Activated CD4-positive, alpha-beta memory T cell treated with anti-CD3 and anti-CD28 coated beads, Interleukin-2, amount 10 ng/mL, durations not matched to agents 7 days and 5 days (primary cell): Measurements from ENCODE around the gene NR3C2. TPM values are rescaled to one million over a fixed set of nuclear protein-coding genes. Genes with fewer than 3 reads are reported as not detected.

Experiments
- CTCF ChIA-PET: fragments of 350-600 bp; sonication (Branson Sonifier 250); formaldehyde crosslinking; loops from one replicate; lab custom pipeline; 2021; ENCODE audit warnings: antibody characterized with exemption, inconsistent platforms; lab: Charles Lee
- POLR2A ChIA-PET: fragments of 350-600 bp; sonication (Branson Sonifier 250); formaldehyde crosslinking; loops from one replicate; lab custom pipeline; 2021; ENCODE audit warnings: antibody characterized with exemption; lab: Charles Lee
- DNase-seq: peaks from one replicate; pipeline ENCODE4 v3.0.0-alpha.2; 2020
- H3K27ac Mint-ChIP-seq: one replicate; pipeline ENCODE4 v1.8.0; 2021; ENCODE audit warnings: mild to moderate bottlenecking, mixed read lengths
- H3K27me3 Mint-ChIP-seq: one replicate; pipeline ENCODE4 v1.8.0; 2021; ENCODE audit warnings: mixed read lengths
- H3K36me3 Mint-ChIP-seq: one replicate; pipeline ENCODE4 v1.8.0; 2021; ENCODE audit warnings: low read depth, mixed read lengths
- H3K4me1 Mint-ChIP-seq: one replicate; pipeline ENCODE4 v1.8.0; 2021; ENCODE audit warnings: mixed read lengths
- H3K4me3 Mint-ChIP-seq: one replicate; pipeline ENCODE4 v1.8.0; 2021; ENCODE audit warnings: mild to moderate bottlenecking, mixed read lengths
- H3K9me3 Mint-ChIP-seq: one replicate; pipeline ENCODE4 v1.8.0; 2021; ENCODE audit warnings: mixed read lengths
- total RNA-seq, 2 experiments: library from RNA; stranded (reverse); gene quantifications; one replicate each; pipeline ENCODE4 v1.2.3, GENCODE V29; 2021

The NR3C2 gene
- total RNA-seq, 2 experiments from 2014 or later: 4.1 to 5.0 TPM

GRCh38 chr4:148429206-148429605, 13.0 kb downstream of the NR3C2 start:
- Mint-ChIP-seq H3K4me1 (peaks cover 15% of the 10 kb centered on the region), H3K36me3 (no peaks in the 10 kb centered on the region), H3K4me3 (no peak overlapping the region), H3K27ac (no peak overlapping the region), H3K9me3 (no peaks in the 10 kb centered on the region), H3K27me3 (no peaks in the 10 kb centered on the region)
- ChIA-PET CTCF (no interaction called here), POLR2A (no interaction called here)
- DNase-seq: no peak

DNA sequence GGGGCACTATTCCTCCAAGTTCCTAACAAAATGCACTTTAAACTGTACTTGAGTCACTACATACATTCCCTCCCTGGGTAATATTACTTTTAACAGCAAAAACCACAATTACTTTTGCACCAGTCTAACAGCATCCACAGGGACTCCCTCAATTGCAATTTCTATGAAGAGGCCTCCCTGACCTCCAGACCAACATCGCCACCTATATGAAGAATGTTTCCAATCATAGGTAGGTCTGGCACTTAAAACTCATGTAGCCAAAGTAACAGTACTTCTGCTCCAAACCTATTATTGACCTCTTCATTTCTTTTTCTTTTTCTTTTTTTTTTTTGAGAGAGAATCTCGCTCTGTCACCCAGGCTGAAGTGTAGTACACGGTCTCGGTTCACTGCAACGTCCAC, 15.6 kb downstream of the NR3C2 start:
- no peak overlapping the region for H3K27ac Mint-ChIP-seq
- peaks cover 15% of the 10 kb centered on the region for H3K4me1 Mint-ChIP-seq
- DNase-seq: no peak
- no peaks in the 10 kb centered on the region for H3K27me3 Mint-ChIP-seq
- no peaks in the 10 kb centered on the region for H3K36me3 Mint-ChIP-seq
- CTCF ChIA-PET: no interaction called here
- POLR2A ChIA-PET: no interaction called here
- no peak overlapping the region for H3K4me3 Mint-ChIP-seq
- H3K9me3 Mint-ChIP-seq: peaks cover 3% of the 10 kb centered on the region

DNA sequence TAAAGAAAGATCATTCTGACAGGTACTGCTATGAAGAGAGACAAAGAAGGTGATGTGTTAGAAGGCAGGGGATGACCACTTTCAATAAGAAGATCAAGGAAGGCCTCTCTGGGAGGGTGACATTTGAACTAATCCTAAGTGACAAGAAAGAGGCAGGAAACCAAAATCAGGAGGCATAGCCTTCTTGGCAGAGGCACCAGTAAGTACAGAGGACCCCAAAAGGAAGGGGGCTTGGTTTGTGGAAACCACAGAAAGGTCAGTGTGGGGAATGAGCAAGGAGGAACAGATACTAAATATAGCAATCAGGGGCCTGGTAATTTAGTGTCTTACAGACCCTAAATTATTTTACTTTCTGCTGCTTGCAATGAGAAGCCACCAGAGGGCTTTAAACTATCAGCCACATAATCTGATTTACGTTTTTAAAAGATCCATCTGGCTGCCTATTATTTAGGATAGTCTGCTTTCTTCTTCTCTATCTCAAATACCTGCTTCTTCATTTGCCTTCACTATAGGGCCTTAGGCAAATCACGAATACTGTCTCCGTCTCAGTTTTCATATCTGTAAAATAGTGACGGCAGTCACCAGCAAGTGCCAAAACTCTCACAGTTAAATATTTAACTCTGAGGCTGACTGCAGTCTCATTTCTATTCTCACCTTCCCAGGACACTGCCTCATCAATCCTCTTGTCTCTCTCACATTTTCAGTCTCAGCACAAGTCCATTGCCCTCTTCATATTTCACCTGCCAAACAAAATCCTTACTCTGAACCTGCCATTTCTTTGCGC, 16.7 kb downstream of the NR3C2 start:
- Mint-ChIP-seq H3K4me1 (peaks cover 13% of the 10 kb centered on the region), H3K4me3 (no peak overlapping the region), H3K27ac (no peak overlapping the region), H3K36me3 (no peaks in the 10 kb centered on the region), H3K9me3 (peaks cover 3% of the 10 kb centered on the region), H3K27me3 (no peaks in the 10 kb centered on the region)
- ChIA-PET CTCF (no interaction called here), POLR2A (no interaction called here)
- no peak for DNase-seq

DNA sequence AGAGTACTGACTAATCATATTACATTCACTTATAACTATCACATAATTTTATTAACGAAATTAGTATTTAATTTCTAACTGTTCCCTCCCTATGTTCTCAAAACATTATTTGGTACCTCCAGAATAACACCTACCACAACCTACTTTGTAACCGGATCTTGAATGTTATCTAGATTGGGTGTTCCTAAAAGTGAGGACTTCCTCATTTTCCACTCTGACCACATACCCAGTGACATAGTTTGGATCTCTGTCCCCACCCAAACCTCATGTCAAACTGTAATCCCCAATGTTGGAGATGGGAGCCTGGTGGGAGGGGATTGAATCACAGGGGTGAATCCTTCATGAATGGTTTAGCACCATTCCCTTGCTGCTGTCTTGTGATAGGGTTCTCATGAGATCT, 21.8 kb downstream of the NR3C2 start:
- no peaks in the 10 kb centered on the region for H3K27me3 Mint-ChIP-seq
- no peaks in the 10 kb centered on the region for H3K36me3 Mint-ChIP-seq
- peaks cover 3% of the 10 kb centered on the region for H3K9me3 Mint-ChIP-seq
- DNase-seq: no peak
- H3K4me1 Mint-ChIP-seq: peaks cover 9% of the 10 kb centered on the region
- POLR2A ChIA-PET: no interaction called here
- no peak overlapping the region for H3K27ac Mint-ChIP-seq
- H3K4me3 Mint-ChIP-seq: no peak overlapping the region
- CTCF ChIA-PET: no interaction called here

- Mint-ChIP-seq H3K4me1 (no peaks in the 10 kb centered on the region), H3K27me3 (no peaks in the 10 kb centered on the region), H3K4me3 (no peak overlapping the region), H3K9me3 (no peaks in the 10 kb centered on the region), H3K36me3 (no peaks in the 10 kb centered on the region), H3K27ac (no peak overlapping the region)
- CTCF ChIA-PET: no interaction called here
- POLR2A ChIA-PET: no interaction called here
- no peak for DNase-seq
These were observed 26.7 kb downstream of the NR3C2 start for GRCh38 chr4:148415500-148415899.

DNA sequence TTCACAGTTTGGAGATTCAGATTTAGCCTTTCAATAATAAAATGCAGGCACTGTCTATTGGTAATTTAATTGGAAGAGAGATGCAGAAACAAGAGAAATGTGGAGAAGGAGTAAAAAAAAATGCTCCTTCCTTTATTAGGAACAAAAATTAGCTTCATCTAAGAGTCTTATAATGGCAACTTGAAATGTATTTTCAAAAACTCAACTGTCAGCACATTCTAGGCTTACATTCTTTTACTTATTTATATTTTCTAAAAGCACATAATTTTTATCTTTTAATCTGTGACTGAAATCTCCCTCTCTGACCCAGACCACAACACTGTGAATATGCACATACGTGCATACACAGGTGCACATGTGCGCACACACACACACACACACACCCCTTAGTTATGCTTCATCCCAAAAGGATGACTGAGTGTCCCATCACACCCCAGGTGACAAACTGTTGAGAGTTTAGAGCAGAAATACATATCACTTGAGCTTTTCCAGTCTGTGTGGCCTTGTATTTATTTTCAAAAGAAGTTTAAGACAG, 29.7 kb downstream of the NR3C2 start:
- Mint-ChIP-seq H3K27me3 (no peaks in the 10 kb centered on the region), H3K27ac (no peak overlapping the region), H3K36me3 (no peaks in the 10 kb centered on the region), H3K4me3 (no peak overlapping the region), H3K4me1 (no peaks in the 10 kb centered on the region), H3K9me3 (no peaks in the 10 kb centered on the region)
- DNase-seq: no peak
- POLR2A ChIA-PET: no interaction called here
- CTCF ChIA-PET: no interaction called here

- Mint-ChIP-seq H3K36me3 (no peaks in the 10 kb centered on the region), H3K9me3 (no peaks in the 10 kb centered on the region), H3K27me3 (no peaks in the 10 kb centered on the region), H3K4me1 (no peaks in the 10 kb centered on the region), H3K27ac (no peak overlapping the region), H3K4me3 (no peak overlapping the region)
- no peak for DNase-seq
- CTCF ChIA-PET: no interaction called here
- POLR2A ChIA-PET: no interaction called here
These were observed 36.9 kb downstream of the NR3C2 start for GRCh38 chr4:148405161-148405893.

DNA sequence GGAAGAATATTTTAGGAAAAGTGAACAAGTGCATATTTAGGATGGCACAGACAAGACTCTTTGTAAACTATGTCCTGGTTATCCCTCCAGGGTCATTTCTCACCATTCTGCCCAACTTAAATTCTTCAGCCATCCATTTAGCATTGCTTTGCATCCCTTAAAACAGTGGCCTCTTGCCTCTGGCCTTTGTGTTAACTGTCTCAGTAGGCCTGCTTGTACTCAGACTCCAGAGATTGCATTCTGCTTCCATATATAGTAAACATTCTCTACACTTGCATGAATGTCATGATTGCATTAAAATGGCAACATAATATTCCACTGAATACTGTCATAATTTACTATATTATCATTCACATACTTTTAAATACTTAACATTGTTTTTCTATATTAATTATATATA, 43.2 kb downstream of the NR3C2 start:
- H3K27ac Mint-ChIP-seq: no peak overlapping the region
- ChIA-PET CTCF (no interaction called here), POLR2A (no interaction called here)

GRCh38 chr4:148397771-148398170, 44.4 kb downstream of the NR3C2 start:
- CTCF ChIA-PET: no interaction called here
- Mint-ChIP-seq H3K36me3 (no peaks in the 10 kb centered on the region), H3K4me1 (no peaks in the 10 kb centered on the region), H3K27ac (no peak overlapping the region), H3K27me3 (no peaks in the 10 kb centered on the region), H3K4me3 (no peak overlapping the region), H3K9me3 (peaks cover 2% of the 10 kb centered on the region)
- no peak for DNase-seq
- POLR2A ChIA-PET: no interaction called here

More for the DNA sequence above, 43.2 kb downstream of the NR3C2 start:
- H3K27me3 Mint-ChIP-seq: no peaks in the 10 kb centered on the region
- H3K4me3 Mint-ChIP-seq: no peak overlapping the region
- no peaks in the 10 kb centered on the region for H3K36me3 Mint-ChIP-seq
- no peak for DNase-seq
- no peaks in the 10 kb centered on the region for H3K4me1 Mint-ChIP-seq
- H3K9me3 Mint-ChIP-seq: peaks cover 2% of the 10 kb centered on the region

- H3K27ac Mint-ChIP-seq: no peak overlapping the region
- no peak for DNase-seq
- CTCF ChIA-PET: no interaction called here
- H3K27me3 Mint-ChIP-seq: no peaks in the 10 kb centered on the region
- H3K9me3 Mint-ChIP-seq: peaks cover 2% of the 10 kb centered on the region
- POLR2A ChIA-PET: no interaction called here
- no peaks in the 10 kb centered on the region for H3K36me3 Mint-ChIP-seq
- no peaks in the 10 kb centered on the region for H3K4me1 Mint-ChIP-seq
- H3K4me3 Mint-ChIP-seq: no peak overlapping the region
These were observed 45.1 kb downstream of the NR3C2 start for GRCh38 chr4:148396986-148397673.

DNA sequence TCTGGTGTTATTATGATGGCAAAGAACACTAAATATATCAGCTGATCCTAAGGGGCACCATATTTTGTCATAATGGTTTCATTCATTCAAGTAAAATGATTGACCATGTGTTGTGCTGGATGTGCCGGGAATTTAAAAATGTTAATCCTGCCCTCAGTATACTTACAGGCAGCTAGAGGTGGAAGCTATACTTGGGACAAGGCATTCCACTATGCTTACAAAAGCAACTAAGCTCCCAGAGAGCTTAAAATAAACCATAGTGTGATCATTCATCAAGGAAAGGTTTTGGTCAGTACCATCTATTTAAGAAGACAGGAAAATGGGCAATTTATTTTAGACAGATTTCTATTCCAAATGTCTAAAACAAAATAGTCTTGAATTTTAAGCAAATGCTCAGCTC, 46.4 kb downstream of the NR3C2 start:
- Mint-ChIP-seq H3K4me1 (no peaks in the 10 kb centered on the region), H3K27ac (no peak overlapping the region), H3K9me3 (peaks cover 2% of the 10 kb centered on the region), H3K27me3 (no peaks in the 10 kb centered on the region), H3K4me3 (no peak overlapping the region), H3K36me3 (no peaks in the 10 kb centered on the region)
- CTCF ChIA-PET: no interaction called here
- POLR2A ChIA-PET: no interaction called here
- DNase-seq: no peak

GRCh38 chr4:148391056-148391455, 51.2 kb downstream of the NR3C2 start:
- Mint-ChIP-seq H3K9me3 (no peaks in the 10 kb centered on the region), H3K4me3 (no peak overlapping the region), H3K4me1 (no peaks in the 10 kb centered on the region), H3K36me3 (no peaks in the 10 kb centered on the region), H3K27ac (no peak overlapping the region), H3K27me3 (no peaks in the 10 kb centered on the region)
- DNase-seq: no peak
- CTCF ChIA-PET: no interaction called here
- POLR2A ChIA-PET: no interaction called here

DNA sequence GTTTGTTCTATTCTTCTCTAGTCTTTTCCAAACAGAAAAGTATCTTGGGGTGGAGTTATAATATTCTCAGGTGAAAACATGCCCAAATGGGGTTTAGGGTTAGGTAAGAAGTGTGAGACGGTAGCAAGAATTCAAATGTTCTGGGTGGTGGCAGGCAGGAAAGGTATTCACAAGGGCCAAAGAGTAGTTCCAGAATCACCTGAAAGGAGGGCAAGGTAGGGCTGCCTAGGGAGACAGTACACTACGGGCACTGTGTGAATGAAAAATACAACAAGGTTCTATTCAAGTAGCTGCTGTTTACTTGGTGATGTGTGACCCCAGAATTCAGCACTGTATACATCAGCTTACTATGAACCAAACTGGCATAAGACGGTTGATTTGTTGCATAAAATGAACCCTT, 51.9 kb downstream of the NR3C2 start:
- ChIA-PET CTCF (no interaction called here), POLR2A (no interaction called here)
- Mint-ChIP-seq H3K27me3 (no peaks in the 10 kb centered on the region), H3K9me3 (no peaks in the 10 kb centered on the region), H3K27ac (no peak overlapping the region), H3K4me1 (no peaks in the 10 kb centered on the region), H3K36me3 (no peaks in the 10 kb centered on the region), H3K4me3 (no peak overlapping the region)
- DNase-seq: no peak
